GM19025 (cell line): ENCODE data around the gene AK3.

Experiments
- ATAC-seq: cut with Tn5 transposase; IDR thresholded peaks from one replicate; pipeline ENCODE4 v1.9.1; 2021; ENCODE audit warnings: mild to moderate bottlenecking, low read depth, moderate library complexity; ENCODE audit not compliant: unreplicated experiment

Gene AK3

DNA sequence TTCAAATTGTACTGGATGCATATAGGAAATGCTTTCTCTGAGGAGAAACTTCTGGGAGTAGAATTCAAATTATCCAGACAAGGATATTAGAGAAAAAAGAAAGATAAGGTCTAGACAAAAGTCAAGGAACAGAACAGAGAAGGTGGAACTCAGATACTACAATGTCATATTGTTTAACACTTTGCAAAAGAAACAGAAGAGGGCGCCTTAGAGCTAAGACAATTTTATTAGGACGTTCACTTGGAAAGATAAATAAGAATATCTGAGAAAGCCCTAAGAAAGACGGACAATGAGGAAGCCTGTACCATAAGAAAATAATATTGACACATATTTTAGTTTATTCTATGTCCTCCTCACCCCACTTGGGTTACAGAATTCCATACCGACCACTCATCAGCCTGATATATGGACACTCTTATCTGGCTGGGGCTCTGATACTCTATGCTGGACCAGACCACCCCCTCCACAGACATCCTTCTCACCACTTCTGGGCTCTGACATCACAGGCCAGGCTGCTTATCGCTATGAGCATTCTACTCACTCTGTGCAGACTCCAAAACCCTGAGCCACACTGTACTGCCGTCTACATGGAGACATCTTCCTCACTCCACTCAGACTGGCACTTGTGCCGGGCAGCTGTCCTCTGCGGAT, 9.1 kb upstream of the AK3 start:
- no peak for ATAC-seq

GRCh38 chr9:4748612-4749011, 7.6 kb upstream of the AK3 start:
- ATAC-seq, result no peak

DNA sequence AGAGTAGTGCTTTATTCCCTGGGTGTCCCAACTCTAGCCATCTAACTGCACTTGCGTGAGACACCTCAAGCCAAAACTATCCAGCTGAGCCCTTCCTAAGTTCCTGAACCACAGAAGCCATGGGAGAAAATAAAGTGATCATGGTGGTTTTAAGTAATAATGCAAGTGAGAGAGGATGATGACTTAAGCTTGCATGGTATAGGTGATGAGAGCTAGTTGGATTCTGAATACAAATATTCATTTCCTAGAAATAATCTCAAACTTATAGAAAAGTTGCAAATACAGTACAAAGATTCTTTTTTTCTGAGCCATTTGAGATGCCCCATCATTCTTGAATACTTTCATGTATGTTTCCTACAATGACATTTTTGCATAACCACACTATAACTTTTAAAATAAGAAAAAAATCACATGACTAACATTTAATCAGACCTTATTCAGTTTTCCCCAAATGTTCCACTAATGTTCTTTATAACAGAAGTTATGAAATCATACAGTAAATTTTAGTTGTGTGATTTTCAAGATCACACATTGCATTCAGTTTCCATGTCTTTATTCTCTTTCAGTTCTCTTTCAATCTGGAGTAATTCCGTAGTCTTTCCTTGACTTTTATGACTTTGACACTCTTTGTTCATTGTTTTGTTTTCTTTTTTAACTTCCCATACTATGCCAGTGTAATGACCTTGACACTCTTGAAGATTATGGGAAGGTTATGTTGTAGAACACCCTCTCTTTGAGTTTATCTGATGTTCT, 5.5 kb upstream of the AK3 start:
- ATAC-seq, result no peak

DNA sequence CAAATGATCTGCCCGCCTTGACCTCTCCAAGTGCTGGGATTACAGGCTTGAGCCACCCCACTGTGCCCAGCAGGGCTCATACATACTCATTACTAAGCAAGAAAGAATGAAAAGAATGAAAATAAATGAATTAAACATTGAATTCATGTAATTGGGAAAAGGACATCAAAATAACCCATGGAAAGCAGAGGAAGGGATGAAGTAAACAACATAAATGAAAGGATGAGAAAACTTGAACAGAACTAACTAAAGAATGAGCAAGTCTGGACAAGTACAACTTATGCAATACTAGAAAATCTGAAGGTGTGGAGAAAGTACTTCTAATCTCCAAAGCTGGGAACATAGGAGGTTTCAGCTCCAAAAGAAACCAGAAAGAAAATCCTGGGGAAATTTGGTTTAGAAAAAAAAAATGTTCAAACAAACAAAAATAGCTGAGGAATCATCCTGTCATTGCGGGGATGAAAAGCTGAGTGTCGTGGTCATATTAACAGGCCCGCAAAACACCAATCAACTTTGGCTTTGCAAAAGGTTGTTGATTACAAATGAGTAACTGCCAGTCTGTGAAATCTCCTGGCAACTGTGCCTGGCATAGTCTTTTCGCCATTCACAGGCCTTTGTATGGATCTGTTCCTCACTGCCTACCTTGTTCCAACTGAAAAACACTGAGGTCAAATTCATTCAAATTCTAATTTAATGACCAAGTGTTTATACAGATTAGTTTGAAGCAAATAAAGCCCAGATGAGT, 2.3 kb upstream of the AK3 start:
- no peak for ATAC-seq

DNA sequence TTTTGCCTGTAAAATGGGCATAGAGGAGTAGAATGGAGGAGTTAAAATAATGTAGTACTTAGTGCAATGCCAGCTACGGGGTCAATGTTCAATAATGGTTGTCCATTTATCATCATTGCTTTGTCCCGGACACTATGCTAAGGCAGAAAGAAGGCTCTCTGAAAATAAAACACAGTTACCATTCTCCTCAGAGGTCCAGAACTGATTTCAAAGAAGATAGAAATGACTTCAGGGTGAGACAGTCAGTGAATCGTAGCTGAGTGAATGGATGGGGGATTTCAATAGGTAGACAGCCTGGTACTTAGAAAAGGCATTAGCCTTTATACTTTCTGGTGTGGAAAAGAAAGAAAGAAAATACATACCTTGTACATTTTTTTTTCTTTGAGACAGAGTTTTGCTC, 1.2 kb upstream of the AK3 start:
- no peak for ATAC-seq

DNA sequence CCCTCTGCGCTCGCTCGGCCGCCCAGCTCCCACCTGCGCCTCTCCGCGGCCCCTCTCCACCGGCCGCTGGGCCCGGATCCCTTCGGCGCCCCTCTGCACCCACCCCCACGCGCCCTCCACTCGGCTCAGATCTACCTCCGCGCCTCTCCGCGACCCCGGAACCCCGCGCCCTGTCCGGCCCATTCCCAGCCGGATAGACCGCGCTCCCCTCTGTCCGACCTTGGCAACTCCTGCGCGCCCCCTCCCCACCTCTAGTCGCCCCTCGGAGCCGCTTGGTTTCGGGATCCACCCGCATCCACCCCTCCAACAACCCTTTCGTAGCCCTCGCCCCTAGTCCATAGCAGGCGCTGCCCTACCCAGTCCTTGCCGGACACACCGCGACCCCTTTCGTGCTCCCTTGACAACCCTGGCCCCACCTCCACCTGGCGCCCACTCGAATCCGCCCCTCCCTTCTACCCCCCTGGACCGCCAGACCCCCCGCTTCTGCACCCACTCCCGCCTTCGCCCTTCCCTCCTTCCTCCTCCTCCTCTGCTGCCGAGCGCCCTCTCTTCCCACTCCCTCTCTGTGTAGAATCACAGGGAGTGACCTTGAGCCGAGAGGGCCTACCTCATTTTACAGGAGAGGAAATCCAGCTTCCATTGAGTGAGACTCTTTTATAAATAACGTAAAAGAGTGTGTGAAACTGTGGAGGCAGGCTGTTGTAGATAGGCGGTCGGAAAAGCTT, 525 bp upstream of the AK3 start:
- no peak for ATAC-seq

DNA sequence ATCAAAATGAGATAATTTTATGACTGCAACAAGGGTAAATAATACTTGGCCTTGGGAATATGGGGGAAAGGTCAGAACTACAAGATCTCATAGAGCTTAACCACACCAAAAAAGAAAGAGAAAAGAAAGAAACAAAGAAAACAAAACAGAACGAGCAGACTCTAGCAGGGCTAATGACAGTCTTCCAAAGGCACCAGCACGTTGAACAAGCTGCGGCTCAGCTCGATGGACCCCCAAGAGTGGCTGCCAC, 689 bp downstream of the AK3 start:
- no peak for ATAC-seq

DNA sequence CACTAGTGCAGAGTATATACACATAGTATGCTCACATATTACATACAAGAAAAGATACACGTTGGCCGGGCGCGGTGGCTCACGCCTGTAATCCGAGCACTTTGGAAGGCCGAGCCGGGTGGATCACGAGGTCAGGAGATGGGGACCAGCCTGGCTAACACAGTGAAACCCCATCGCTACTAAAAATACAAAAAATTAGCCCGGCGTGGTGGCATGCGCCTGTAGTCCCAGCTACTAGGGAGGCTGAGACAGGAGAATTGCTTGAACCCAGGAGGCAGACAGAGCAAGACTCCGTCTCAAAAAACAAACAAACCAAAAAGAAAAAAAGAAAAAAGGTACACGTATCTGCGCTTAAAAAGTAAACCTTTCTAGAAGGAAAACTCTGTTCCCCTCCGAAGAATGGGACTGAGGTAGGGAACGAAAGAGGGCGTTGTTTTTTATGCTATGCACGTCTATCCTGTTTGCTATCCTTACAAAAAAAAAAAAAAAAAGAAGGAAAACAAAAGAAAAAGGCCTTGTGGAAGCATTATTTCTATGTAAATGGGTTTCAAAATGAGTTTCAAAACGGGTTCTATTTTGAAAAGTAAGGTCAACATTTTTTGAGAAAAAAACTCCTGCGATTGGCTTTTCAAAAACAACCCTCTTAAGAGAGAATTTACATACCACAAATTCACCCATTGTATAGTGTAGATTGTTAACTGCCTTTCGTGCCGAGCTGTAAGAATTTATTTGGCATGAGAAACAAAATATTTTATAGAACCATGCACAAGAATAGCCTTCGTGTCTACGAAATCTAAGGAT, 1.2 kb downstream of the AK3 start:
- no peak for ATAC-seq

DNA sequence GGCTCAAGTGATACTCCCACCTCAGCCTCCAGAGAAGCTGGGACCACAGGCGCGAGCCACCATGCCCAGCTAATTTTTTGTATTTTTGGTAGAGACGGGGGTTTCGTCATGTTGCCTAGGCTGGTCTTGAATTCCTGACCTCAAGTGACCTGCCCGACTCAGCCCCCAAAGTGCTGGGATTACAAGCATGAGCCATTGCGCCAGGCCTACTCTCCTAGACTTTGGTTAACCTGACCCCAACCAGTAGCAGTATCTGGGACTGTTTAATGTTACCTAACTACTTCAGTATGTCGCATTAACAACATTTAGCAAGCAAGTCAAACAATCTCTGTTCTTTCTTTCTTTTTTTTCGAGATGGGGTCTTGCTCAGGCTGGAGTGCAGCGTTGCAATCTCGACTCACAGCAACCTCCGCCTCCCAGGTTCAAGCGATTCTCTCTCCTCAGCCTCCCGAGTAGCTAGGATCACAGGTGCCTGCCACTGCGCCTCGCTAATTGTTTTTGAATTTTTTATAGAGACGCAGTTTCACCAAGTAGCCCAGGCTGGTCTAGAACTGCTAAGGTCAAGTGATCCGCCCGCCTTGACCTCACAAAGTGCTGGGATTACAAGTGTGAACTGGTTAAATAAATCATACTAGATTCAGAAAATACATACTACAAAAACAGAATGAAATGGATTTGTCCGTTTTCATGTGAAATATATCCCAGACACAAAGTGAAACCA, 2.0 kb downstream of the AK3 start:
- no peak for ATAC-seq

DNA sequence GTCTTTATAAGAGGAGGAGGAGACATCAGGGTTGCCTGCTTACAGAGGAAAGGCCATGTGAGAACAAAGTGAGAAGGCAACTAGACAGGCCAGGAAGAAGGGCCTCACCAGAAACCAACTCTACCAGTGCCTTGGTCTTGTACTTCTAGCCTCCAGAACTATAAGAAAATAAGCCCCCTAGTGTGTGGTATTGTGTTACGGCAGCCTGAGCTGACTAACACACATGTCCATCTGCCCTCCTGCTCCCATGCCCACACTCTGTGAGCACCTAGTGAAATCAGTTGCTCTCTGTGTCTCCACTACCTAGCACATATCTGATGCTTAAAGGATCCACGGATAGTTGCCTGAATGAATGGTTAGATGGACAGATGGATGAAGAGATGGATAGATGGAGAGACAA, 6.9 kb downstream of the AK3 start:
- no peak for ATAC-seq

DNA sequence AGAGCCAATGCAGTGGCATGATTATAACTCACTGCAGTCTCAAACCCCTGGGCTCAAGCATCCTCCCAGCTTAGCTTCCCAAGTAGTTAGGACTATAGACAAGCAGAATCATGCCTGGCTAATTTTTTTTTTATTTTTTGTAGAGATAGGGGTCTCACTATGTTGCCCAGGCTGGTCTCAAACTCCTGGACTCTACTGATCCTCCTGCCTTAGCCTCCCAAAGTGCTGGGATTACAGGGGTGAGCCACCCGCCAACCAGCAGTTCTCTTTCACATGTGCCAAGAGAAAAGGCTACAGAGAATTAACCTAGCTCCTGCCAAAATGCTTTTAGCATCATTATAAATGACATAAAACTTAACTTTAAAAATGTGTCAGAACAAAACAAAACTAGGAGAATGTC, 8.1 kb downstream of the AK3 start:
- ATAC-seq, result no peak

DNA sequence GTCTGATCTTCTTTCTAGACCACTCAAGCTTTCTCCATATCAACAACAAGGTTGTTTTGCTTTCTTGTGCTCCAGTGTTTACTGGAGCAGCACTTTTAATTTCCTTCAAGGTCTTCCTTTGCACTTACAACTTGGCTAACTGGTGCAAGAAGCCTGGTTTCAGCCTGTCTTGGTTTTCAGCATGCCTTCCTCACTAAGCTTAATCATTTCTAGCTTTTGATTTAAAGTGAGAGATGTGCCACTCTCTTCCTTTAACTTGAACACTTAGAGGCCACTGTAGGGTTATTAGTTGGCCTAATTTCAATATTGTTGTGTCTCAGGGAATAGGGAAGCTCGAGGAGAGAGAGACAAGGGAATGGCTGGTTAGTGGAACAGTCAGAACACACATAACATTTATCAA, 13.4 kb downstream of the AK3 start:
- no peak for ATAC-seq

DNA sequence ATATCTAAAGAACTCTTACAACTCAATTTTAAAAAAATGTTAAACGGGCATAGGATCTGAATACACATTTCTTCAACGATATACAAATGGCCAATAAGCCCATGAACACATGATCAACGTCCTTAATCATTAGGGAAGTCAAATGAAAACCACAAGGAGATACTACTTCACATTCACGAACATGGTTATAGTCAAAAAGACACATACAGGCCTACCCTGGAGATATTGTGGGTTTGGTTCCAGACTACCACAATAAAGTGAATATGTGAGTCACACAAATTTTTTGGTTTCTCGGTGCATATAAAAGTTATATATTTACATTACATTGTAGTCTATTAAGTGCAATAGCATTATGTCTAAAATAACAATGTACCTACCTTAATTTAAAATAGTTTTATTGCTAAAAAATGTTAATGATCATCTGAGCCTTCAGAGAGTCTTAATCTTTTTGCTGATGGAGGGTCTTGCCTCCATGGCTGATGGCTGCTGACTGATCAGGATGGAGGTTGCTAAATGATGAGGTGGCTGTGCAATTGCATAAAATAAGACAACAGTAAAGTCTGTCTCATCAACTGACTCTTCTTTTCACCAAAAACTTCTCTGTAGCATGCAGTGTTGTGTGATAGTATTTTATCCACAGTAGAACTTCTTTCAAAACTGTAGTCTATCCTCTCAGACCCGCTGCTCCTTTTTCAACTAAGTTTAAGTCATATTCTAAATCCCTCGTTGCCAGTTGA, 15.1 kb downstream of the AK3 start:
- no peak for ATAC-seq

DNA sequence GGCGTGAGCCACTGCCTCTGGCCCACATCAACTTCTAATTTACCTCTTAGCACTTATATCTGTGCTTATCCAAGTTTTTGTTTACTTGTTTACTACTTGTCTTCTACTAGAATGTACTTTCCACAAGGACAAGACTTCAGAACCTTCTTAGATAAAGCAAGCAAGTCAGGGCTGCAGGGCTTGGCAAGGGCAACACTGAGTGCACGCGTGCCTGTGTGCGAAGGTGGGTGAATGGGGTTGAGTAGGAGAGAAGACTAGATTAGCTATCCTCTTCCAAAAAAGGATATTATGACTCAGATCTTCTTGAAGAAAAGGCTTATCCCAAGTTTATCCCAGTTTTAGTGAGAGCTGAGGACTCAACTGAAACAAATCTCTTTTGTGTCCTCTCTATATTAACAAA, 19.3 kb downstream of the AK3 start:
- ATAC-seq, result no peak

GRCh38 chr9:4718911-4719310, 22.1 kb downstream of the AK3 start:
- ATAC-seq, result no peak

- no peak for ATAC-seq
Observed at GRCh38 chr9:4717815-4718214, 23.2 kb downstream of the AK3 start.

DNA sequence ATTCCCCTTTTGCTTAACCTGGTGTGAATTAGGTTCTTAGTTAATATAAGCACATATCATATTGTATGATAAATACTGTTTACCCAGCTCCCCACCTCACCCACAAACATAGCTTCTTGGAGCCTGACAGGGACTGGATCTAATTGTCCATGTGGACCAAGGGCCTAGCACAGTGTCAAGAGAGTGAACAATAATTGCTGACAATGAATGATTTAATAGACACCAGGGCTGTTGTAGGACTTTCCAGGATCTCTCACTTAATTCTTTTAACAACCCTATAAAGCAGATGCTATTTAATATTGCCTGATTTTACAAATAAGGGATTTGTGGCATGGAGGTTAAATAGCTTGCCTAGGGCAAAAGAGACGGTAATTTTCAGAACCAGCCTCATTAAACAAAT, 24.8 kb downstream of the AK3 start:
- no peak for ATAC-seq

GRCh38 chr9:4714266-4715016, 26.6 kb downstream of the AK3 start:
- ATAC-seq, result no peak

DNA sequence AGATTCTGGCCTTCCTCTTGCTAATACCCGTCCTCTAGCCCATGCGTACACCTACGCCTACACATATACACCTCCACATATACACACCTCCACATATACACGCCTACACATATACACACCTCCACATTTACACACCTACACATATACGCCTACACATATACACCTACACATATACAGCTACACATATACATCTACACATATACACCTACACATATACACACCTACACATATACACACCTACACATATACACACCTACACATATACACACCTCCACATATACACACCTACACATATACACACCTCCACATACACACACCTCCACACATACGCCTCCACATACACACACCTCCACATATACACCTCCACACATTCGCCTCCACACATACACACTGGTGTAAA, 27.2 kb downstream of the AK3 start:
- ATAC-seq, result no peak
